ENCODE results near the gene ZNF444.

The ZNF444 gene

GRCh38 chr19:56123266-56123891, 17.7 kb upstream of the ZNF444 start:
- no peak for DNase-seq

- no peak for DNase-seq
Observed at GRCh38 chr19:56124578-56124977, 16.5 kb upstream of the ZNF444 start.

- no peak for DNase-seq
Observed at GRCh38 chr19:56125806-56126590, 15.1 kb upstream of the ZNF444 start.

GRCh38 chr19:56126983-56127780, 13.9 kb upstream of the ZNF444 start:
- DNase-seq, result no peak

- DNase-seq, result no peak
Observed at GRCh38 chr19:56130006-56130405, 11.1 kb upstream of the ZNF444 start.

- no peak for DNase-seq
Observed at GRCh38 chr19:56131651-56132050, 9.4 kb upstream of the ZNF444 start.

- DNase-seq, result no peak
Observed at GRCh38 chr19:56132316-56132822, 8.7 kb upstream of the ZNF444 start.

- no peak for DNase-seq
Observed at GRCh38 chr19:56133858-56134653, 7.0 kb upstream of the ZNF444 start.

GRCh38 chr19:56134654-56134921, 6.5 kb upstream of the ZNF444 start:
- no peak for DNase-seq

GRCh38 chr19:56136362-56136761, 4.7 kb upstream of the ZNF444 start:
- DNase-seq, result no peak

GRCh38 chr19:56137405-56137804, 3.7 kb upstream of the ZNF444 start:
- no peak for DNase-seq

- no peak for DNase-seq
Observed at GRCh38 chr19:56138069-56138468, 3.0 kb upstream of the ZNF444 start.

- DNase-seq, result no peak
Observed at GRCh38 chr19:56139847-56140582, 1.1 kb upstream of the ZNF444 start.

GRCh38 chr19:56141417-56141993, 418 bp downstream of the ZNF444 start:
- no peak for DNase-seq

GRCh38 chr19:56142087-56142787, 1.1 kb downstream of the ZNF444 start:
- no peak for DNase-seq

- no peak for DNase-seq
Observed at GRCh38 chr19:56142897-56143434, 1.9 kb downstream of the ZNF444 start.

- DNase-seq, result no peak
Observed at GRCh38 chr19:56144376-56144775, 3.3 kb downstream of the ZNF444 start.

- no peak for DNase-seq
Observed at GRCh38 chr19:56144831-56145230, 3.7 kb downstream of the ZNF444 start.

GRCh38 chr19:56145698-56146097, 4.6 kb downstream of the ZNF444 start:
- DNase-seq, result no peak

- DNase-seq, result no peak
Observed at GRCh38 chr19:56146904-56147303, 5.8 kb downstream of the ZNF444 start.

- DNase-seq, result no peak
Observed at GRCh38 chr19:56147307-56147706, 6.2 kb downstream of the ZNF444 start.
